Measurements from ENCODE around the gene LZTS3.
"Not testable (repeated sequence)": the region's sequence is repeated elsewhere in the genome, so short reads cannot be mapped to it uniquely, and the experiment has no call there.

LZTS3 gene

GRCh38 chr20:3172933-3173609, at the start of gene LZTS3:
LZTS3 (minus strand) TSS chr20:3173549; CDS start chr20:3167163, 6,386 bp downstream.
- Histone ChIP-seq H3K36me3 (replicated peaks; ENCODE audit: low read depth, low read length) (no peaks in the 10 kb centered on the region), H2AFZ (ENCODE audit: low read depth, low read length) (peak within 1 kb of the TSS; percentile 96), H3K27ac (ENCODE audit: low read length) (no peak within 1 kb of the TSS)

GRCh38 chr20:3221398-3222226, 48.3 kb upstream of the LZTS3 start:
- Histone ChIP-seq H3K4me2 (ENCODE audit: low read length) (no peak overlapping the region), H3K36me3 (replicated peaks; ENCODE audit: low read depth, low read length) (peaks cover 31% of the 10 kb centered on the region), H2AFZ (ENCODE audit: low read depth, low read length) (no peak overlapping the region), H3K79me2 (ENCODE audit: low read length) (no peaks in the 10 kb centered on the region), H3K9ac (ENCODE audit: low read length) (no peak overlapping the region), H4K20me1 (ENCODE audit: insufficient read depth, low read length) (peaks cover 10% of the 10 kb centered on the region; the same call in 1 of the 2 replicates), H3K27ac (ENCODE audit: low read length) (no peak overlapping the region), H3K4me3 (ENCODE audit: low read length) (no peak overlapping the region), H3K9me3 (ENCODE audit: insufficient read depth, low read length) (no peaks in the 10 kb centered on the region), H3K4me1 (ENCODE audit: low read length) (peaks cover 4% of the 10 kb centered on the region; the same call in 1 of the 2 replicates), H3K27me3 (ENCODE audit: low read depth, low read length) (no peaks in the 10 kb centered on the region)
- no peak for TF ChIP-seq EZH2phosphoT487 (IDR thresholded peaks at IDR 0.05; ENCODE audit: low read depth)
- TF ChIP-seq CTCF (IDR thresholded peaks at IDR 0.05; ENCODE audit: low read depth, low read length), result no peak

More at GRCh38 chr20:3172933-3173609, at the start of gene LZTS3:
- Histone ChIP-seq H3K9ac (ENCODE audit: low read length) (peak within 1 kb of the TSS; percentile 74), H3K9me3 (ENCODE audit: insufficient read depth, low read length) (no peaks in the 10 kb centered on the region), H3K27me3 (ENCODE audit: low read depth, low read length) (peaks cover 12% of the 10 kb centered on the region), H3K4me2 (ENCODE audit: low read length) (peak within 1 kb of the TSS; percentile 92), H3K79me2 (ENCODE audit: low read length) (no peaks in the 10 kb centered on the region), H4K20me1 (ENCODE audit: insufficient read depth, low read length) (no peaks in the 10 kb centered on the region), H3K4me3 (ENCODE audit: low read length) (peak within 1 kb of the TSS; percentile 93), H3K4me1 (ENCODE audit: low read length) (peaks cover 11% of the 10 kb centered on the region)
- TF ChIP-seq EZH2phosphoT487 (IDR thresholded peaks at IDR 0.05; ENCODE audit: low read depth), result no peak
- no peak for TF ChIP-seq CTCF (IDR thresholded peaks at IDR 0.05; ENCODE audit: low read depth, low read length)

GRCh38 chr20:3218307-3218988, 45.1 kb upstream of the LZTS3 start:
- Histone ChIP-seq H3K9me3 (ENCODE audit: insufficient read depth, low read length) (no peaks in the 10 kb centered on the region), H4K20me1 (ENCODE audit: insufficient read depth, low read length) (0 out of 2 replicates have a peak, but pooled peaks cover 4% of the 10 kb centered on the region), H3K9ac (ENCODE audit: low read length) (no peak overlapping the region), H3K4me3 (ENCODE audit: low read length) (no peak overlapping the region), H3K36me3 (replicated peaks; ENCODE audit: low read depth, low read length) (peaks cover 38% of the 10 kb centered on the region), H3K4me1 (ENCODE audit: low read length) (peaks cover 4% of the 10 kb centered on the region; the same call in 1 of the 2 replicates), H2AFZ (ENCODE audit: low read depth, low read length) (no peak overlapping the region), H3K79me2 (ENCODE audit: low read length) (peaks cover 3% of the 10 kb centered on the region; the same call in 1 of the 2 replicates), H3K4me2 (ENCODE audit: low read length) (peak overlapping the region; percentile 28), H3K27me3 (ENCODE audit: low read depth, low read length) (no peaks in the 10 kb centered on the region), H3K27ac (ENCODE audit: low read length) (no peak overlapping the region)
- peak; percentile 96 for TF ChIP-seq CTCF (IDR thresholded peaks at IDR 0.05; ENCODE audit: low read depth, low read length)
- no peak for TF ChIP-seq EZH2phosphoT487 (IDR thresholded peaks at IDR 0.05; ENCODE audit: low read depth)

GRCh38 chr20:3215359-3215917, 42.1 kb upstream of the LZTS3 start:
- H3K79me2 ChIP-seq (ENCODE audit: low read length), result peaks cover 33% of the 10 kb centered on the region
- H4K20me1 ChIP-seq (ENCODE audit: insufficient read depth, low read length); H3K27me3 ChIP-seq (ENCODE audit: low read depth, low read length); H3K9ac ChIP-seq (ENCODE audit: low read length); H3K4me1 ChIP-seq (ENCODE audit: low read length); H3K4me2 ChIP-seq (ENCODE audit: low read length); H3K27ac ChIP-seq (ENCODE audit: low read length); H3K9me3 ChIP-seq (ENCODE audit: insufficient read depth, low read length); H2AFZ ChIP-seq (ENCODE audit: low read depth, low read length); H3K4me3 ChIP-seq (ENCODE audit: low read length): not testable (repeated sequence)
- H3K36me3 ChIP-seq (replicated peaks; ENCODE audit: low read depth, low read length), result peaks cover 21% of the 10 kb centered on the region

All from OCI-LY3 (cell line).